KMS-11 (cell line): Measurements from ENCODE around the gene TARBP2.
A peak's percentile ranks its signal among the peaks of the same experiment; 100 is the strongest.
"Not testable (repeated sequence)": the region's sequence is repeated elsewhere in the genome, so short reads cannot be mapped to it uniquely, and the experiment has no call there.

Experiments
- H2AFZ ChIP-seq: fragments of 200-600 bp; sonication (generic); 2 replicates; pipeline ENCODE4 v1.6.1; 2016; ENCODE audit warnings: antibody characterized with exemption, mixed run types, low read depth
- H3K27ac ChIP-seq: fragments of 200-600 bp; sonication (generic); 2 replicates; pipeline ENCODE4 v1.6.1; 2016; ENCODE audit warnings: mild to moderate bottlenecking, mixed run types
- H3K27me3 ChIP-seq: fragments of 200-600 bp; sonication (generic); 2 replicates; pipeline ENCODE4 v1.6.1; 2017; ENCODE audit warnings: mild to moderate bottlenecking, low read depth, mixed run types, moderate library complexity; ENCODE audit not compliant: insufficient read depth
- H3K36me3 ChIP-seq: fragments of 200-600 bp; sonication (generic); 2 replicates; pipeline ENCODE4 v1.6.1; 2017; ENCODE audit warnings: mild to moderate bottlenecking, mixed run types; ENCODE audit not compliant: insufficient read depth
- H3K4me1 ChIP-seq: fragments of 200-600 bp; sonication (generic); 2 replicates; pipeline ENCODE4 v1.6.1; 2016; ENCODE audit warnings: mild to moderate bottlenecking, low read depth, mixed run types; ENCODE audit not compliant: poor library complexity, severe bottlenecking
- H3K4me2 ChIP-seq: fragments of 200-600 bp; sonication (generic); 2 replicates; pipeline ENCODE4 v1.7.0; 2016; ENCODE audit warnings: mild to moderate bottlenecking, mixed run types
- H3K4me3 ChIP-seq: fragments of 200-600 bp; sonication (generic); IDR thresholded peaks from 2 replicates; pipeline ENCODE4 v1.6.1; 2017; ENCODE audit warnings: low read depth, low read length, mixed read lengths; ENCODE audit not compliant: insufficient read depth
- H3K79me2 ChIP-seq: fragments of 200-600 bp; sonication (generic); 2 replicates; pipeline ENCODE4 v1.6.1; 2016; ENCODE audit warnings: low read depth, mixed run types; ENCODE audit not compliant: insufficient read depth
- H3K9ac ChIP-seq: fragments of 200-600 bp; sonication (generic); 2 replicates; pipeline ENCODE4 v1.6.1; 2016; ENCODE audit warnings: mild to moderate bottlenecking, mixed run types
- H4K20me1 ChIP-seq: fragments of 200-600 bp; sonication (generic); 2 replicates; pipeline ENCODE4 v1.6.1; 2016; ENCODE audit warnings: mild to moderate bottlenecking, mixed run types; ENCODE audit not compliant: insufficient read depth
- CTCF ChIP-seq: fragments of 200-600 bp; sonication (generic); conservative IDR thresholded peaks from 2 replicates; pipeline ENCODE4 v1.6.1; 2017; ENCODE audit warnings: low read depth, mild to moderate bottlenecking, antibody characterized with exemption, low read length, moderate library complexity, mixed read lengths

TARBP2 gene

GRCh38 chr12:53480491-53481442 is 20.3 kb upstream of the TARBP2 start:
- no peak overlapping the region for H2AFZ ChIP-seq
- peak overlapping the region; percentile 86 for H3K4me2 ChIP-seq
- no peaks in the 10 kb centered on the region for H3K27me3 ChIP-seq
- no peak overlapping the region for H3K4me3 ChIP-seq
- H3K4me1 ChIP-seq = peaks cover 65% of the 10 kb centered on the region
- TF ChIP-seq CTCF = no peak
- peaks cover 34% of the 10 kb centered on the region for H4K20me1 ChIP-seq
- peaks cover 47% of the 10 kb centered on the region for H3K79me2 ChIP-seq
- H3K27ac ChIP-seq = peak overlapping the region; percentile 33; the same call in 1 of the 2 replicates
- no peak overlapping the region for H3K9ac ChIP-seq
- H3K36me3 ChIP-seq = peaks cover 62% of the 10 kb centered on the region

GRCh38 chr12:53481458-53481857 is 19.6 kb upstream of the TARBP2 start:
- not testable (repeated sequence) for H3K27me3 ChIP-seq, H2AFZ ChIP-seq, H3K4me3 ChIP-seq, H3K9ac ChIP-seq, H3K4me2 ChIP-seq
- H4K20me1 ChIP-seq = peaks cover 32% of the 10 kb centered on the region
- peaks cover 58% of the 10 kb centered on the region for H3K4me1 ChIP-seq
- peak overlapping the region; percentile 12; the same call in 1 of the 2 replicates for H3K27ac ChIP-seq
- H3K79me2 ChIP-seq = peaks cover 40% of the 10 kb centered on the region
- peaks cover 55% of the 10 kb centered on the region for H3K36me3 ChIP-seq

GRCh38 chr12:53481939-53482586 is 19.0 kb upstream of the TARBP2 start:
- no peaks in the 10 kb centered on the region for H3K27me3 ChIP-seq
- H3K36me3 ChIP-seq = peaks cover 49% of the 10 kb centered on the region
- no peak overlapping the region for H2AFZ ChIP-seq
- peaks cover 52% of the 10 kb centered on the region for H3K4me1 ChIP-seq
- peak; percentile 71 for TF ChIP-seq CTCF
- H3K27ac ChIP-seq = peak overlapping the region; percentile 12; the same call in 1 of the 2 replicates
- peaks cover 27% of the 10 kb centered on the region for H4K20me1 ChIP-seq
- H3K4me2 ChIP-seq = no peak overlapping the region
- peaks cover 34% of the 10 kb centered on the region for H3K79me2 ChIP-seq
- no peak overlapping the region for H3K9ac ChIP-seq
- no peak overlapping the region for H3K4me3 ChIP-seq

GRCh38 chr12:53482626-53483168 is 18.4 kb upstream of the TARBP2 start:
- H4K20me1 ChIP-seq = peaks cover 23% of the 10 kb centered on the region
- H3K9ac ChIP-seq = no peak overlapping the region
- no peak for TF ChIP-seq CTCF
- no peaks in the 10 kb centered on the region for H3K27me3 ChIP-seq
- peaks cover 30% of the 10 kb centered on the region for H3K79me2 ChIP-seq
- no peak overlapping the region for H2AFZ ChIP-seq
- peaks cover 44% of the 10 kb centered on the region for H3K36me3 ChIP-seq
- H3K4me2 ChIP-seq = no peak overlapping the region
- H3K27ac ChIP-seq = no peak overlapping the region; the same call in 1 of the 2 replicates
- peaks cover 46% of the 10 kb centered on the region for H3K4me1 ChIP-seq
- H3K4me3 ChIP-seq = no peak overlapping the region
